Neural cell (in vitro differentiated cells): ENCODE results near the gene HOMER2.

Source experiments
- EZH2 ChIP-seq: fragments of 200-600, 300-800 bp; shearing (Covaris generic), sonication (generic); IDR thresholded peaks from 2 replicates; pipeline ENCODE4 v1.6.1; 2014; ENCODE audit warnings: antibody characterized with exemption, low read length, borderline replicate concordance, mild to moderate bottlenecking; ENCODE audit not compliant: insufficient read depth, poor library complexity, severe bottlenecking
- MXI1 ChIP-seq: fragments of 450-650 bp; conservative IDR thresholded peaks from 2 replicates; pipeline ENCODE4 v1.6.1; 2014; ENCODE audit warnings: antibody characterized with exemption, mild to moderate bottlenecking; ENCODE audit not compliant: poor library complexity, severe bottlenecking
- POLR2AphosphoS5 ChIP-seq: IDR thresholded peaks from 2 replicates; pipeline ENCODE4 v1.6.1; 2012
- RAD21 ChIP-seq: fragments of 450-650 bp; conservative IDR thresholded peaks from 2 replicates; pipeline ENCODE4 v1.6.1; 2014; ENCODE audit warnings: antibody characterized with exemption, mild to moderate bottlenecking, moderate library complexity
- REST ChIP-seq: IDR thresholded peaks from 2 replicates; pipeline ENCODE4 v1.6.1; 2012; ENCODE audit warnings: borderline replicate concordance
- SMC3 ChIP-seq: fragments of 450-650 bp; conservative IDR thresholded peaks from 2 replicates; pipeline ENCODE4 v1.6.1; 2014; ENCODE audit warnings: antibody characterized with exemption, mild to moderate bottlenecking, moderate library complexity; ENCODE audit not compliant: poor library complexity
- TAF1 ChIP-seq: IDR thresholded peaks from 2 replicates; pipeline ENCODE4 v1.6.1; 2012; ENCODE audit warnings: low read depth
- TF ChIP-seq, protein P1 (sequence below): fragments of 450-650 bp; IDR thresholded peaks from 2 replicates; pipeline ENCODE4 v1.5.1; 2014; ENCODE audit warnings: antibody characterized with exemption, mild to moderate bottlenecking, moderate library complexity; ENCODE audit not compliant: poor library complexity, severe bottlenecking

DNA sequence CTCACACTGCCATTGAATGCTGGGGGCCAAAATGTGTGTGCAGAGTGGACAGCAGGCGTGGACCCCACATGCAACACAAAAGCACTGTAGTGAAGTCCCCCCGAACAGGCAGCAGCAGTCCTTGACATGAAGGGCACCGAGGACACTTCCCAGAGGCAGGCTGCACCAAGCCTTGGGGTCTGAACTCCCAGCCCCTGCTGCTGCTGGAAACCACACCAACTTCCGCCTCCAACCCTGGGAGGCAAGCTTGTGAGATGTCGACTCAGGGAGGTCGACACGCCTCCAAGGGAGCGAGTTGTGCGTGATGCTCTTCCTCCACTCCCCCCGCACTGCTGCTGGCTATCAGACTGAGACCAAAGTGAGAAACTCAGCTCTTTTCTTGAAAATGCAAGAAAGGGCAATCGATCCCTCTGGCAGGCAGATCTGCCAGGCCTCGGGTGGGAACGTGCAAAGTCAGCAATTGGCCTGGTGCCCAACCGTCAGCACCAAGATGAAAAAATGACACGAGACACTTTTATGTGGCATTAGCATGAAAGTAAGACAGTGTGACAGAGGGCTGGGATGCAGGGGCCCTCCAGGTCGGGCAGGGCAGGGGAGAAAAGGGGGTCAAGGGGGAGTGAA lies 99.5 kb downstream of the HOMER2 start:
- TF ChIP-seq, protein P1, sequence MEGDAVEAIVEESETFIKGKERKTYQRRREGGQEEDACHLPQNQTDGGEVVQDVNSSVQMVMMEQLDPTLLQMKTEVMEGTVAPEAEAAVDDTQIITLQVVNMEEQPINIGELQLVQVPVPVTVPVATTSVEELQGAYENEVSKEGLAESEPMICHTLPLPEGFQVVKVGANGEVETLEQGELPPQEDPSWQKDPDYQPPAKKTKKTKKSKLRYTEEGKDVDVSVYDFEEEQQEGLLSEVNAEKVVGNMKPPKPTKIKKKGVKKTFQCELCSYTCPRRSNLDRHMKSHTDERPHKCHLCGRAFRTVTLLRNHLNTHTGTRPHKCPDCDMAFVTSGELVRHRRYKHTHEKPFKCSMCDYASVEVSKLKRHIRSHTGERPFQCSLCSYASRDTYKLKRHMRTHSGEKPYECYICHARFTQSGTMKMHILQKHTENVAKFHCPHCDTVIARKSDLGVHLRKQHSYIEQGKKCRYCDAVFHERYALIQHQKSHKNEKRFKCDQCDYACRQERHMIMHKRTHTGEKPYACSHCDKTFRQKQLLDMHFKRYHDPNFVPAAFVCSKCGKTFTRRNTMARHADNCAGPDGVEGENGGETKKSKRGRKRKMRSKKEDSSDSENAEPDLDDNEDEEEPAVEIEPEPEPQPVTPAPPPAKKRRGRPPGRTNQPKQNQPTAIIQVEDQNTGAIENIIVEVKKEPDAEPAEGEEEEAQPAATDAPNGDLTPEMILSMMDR = no peak
- no peak for TF ChIP-seq TAF1
- no peak for TF ChIP-seq EZH2
- TF ChIP-seq POLR2AphosphoS5 = no peak
- TF ChIP-seq RAD21 = no peak
- no peak for TF ChIP-seq SMC3
- TF ChIP-seq MXI1 = no peak
- TF ChIP-seq REST = no peak
